RCC 7860 (cell line): Measurements from ENCODE around the gene HGF.
"Not testable (repeated sequence)": the region's sequence is repeated elsewhere in the genome, so short reads cannot be mapped to it uniquely, and the experiment has no call there.

Experiments
- DNase-seq: peaks from one replicate; pipeline ENCODE4 v3.0.0-alpha.2; 2015; ENCODE audit warnings: low spot score
- FAIRE-seq: peaks from 2 replicates; lab custom pipeline; 2012; peaks lifted over from hg19 to GRCh38; lab: Jason Lieb, UNC

The HGF gene

DNA sequence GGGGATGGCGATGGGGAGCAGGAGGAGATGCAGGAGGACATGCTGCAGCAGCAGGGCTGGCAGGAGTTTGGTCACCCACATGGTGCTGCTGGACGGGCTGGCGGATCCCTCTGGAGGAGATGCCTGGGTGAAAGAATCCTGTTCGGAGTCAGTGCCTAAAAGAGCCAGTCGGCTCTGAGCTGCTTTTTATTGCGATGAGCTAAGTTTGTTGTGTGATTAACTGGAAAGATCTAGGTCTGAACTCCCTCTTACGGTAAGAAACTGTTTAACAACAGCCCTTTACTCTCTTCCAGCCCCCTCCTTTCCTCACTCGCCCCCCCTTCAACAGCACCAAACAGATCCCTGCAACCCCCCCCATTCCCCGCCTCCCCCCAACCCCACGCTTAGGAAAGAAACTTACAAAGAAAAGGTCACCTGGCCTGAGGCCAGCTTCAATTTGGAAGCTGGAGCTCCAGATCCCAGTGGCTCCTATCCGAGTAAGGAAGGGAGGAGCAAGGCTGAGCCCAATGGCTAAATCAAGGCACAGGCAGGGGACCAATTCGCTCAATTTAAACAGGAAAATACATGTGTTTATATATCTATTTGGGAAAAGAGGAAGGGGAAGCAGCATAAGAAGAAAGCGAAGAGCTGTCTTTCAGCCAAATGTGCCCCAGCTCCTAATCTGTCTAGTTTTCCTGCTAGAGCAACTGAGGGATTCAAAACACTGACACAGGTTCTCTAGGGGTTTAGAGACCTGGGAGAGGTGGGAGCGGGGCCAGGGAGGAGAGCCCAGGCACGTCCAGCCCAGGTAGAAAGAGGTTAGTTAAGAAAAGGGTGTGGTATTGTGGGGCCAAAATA, at the start of gene HGF:
TSS of gene HGF (minus strand) at position 157 of the 837 bp plus-strand sequence. CDS start at position 81, 76 bp downstream.
- DNase-seq (no peak), FAIRE-seq (no peak)

DNA sequence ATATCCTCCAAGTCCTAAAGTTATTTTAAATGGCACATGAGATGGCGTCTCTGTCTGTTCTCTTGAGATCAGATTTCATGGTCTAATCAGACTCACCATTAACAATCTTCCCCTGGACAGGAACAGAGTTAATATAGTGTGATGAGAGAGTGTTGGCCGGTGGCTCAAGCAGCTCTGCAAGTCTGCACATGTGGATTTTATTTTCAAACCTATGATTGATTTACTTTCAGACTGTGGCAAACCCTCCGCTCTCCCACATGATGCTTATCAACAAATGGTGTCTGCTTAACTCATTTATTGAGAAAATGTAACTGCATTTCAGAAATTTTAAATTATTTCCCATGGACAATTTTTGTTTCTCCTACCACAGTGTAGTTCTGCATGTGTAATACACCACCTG, 46.5 kb upstream of the HGF start:
- no peak for FAIRE-seq

DNA sequence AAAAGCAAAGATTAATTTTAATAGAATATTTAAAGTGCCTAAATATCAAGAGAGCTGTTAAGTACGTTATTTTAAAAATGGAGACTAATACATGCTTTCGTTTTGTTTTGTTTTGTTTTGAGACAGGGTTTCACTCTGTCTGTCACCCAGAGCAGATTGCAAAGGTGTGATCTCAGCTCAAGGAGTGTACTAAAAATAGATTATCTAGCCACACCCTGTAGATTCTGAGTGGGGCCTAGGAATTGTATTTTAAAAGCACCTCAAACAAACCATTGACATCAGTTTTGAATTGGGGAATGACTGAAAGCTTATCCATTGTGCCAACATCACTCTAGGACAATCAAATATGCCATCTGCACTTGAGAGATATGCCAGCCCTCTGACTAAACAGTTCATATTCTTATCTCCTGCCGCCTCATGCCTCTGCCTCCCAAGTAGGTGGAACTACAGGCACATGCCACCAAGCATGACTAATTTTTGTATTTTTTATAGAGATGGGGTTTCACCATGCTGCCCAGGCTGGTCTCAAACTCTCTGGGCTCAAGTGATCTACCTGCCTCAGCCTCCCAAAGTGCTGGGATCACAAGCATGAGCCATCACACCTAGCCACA, 43.1 kb upstream of the HGF start:
- not testable (repeated sequence) for FAIRE-seq, DNase-seq

More for the DNA sequence above, 46.5 kb upstream of the HGF start:
- DNase-seq = no peak

DNA sequence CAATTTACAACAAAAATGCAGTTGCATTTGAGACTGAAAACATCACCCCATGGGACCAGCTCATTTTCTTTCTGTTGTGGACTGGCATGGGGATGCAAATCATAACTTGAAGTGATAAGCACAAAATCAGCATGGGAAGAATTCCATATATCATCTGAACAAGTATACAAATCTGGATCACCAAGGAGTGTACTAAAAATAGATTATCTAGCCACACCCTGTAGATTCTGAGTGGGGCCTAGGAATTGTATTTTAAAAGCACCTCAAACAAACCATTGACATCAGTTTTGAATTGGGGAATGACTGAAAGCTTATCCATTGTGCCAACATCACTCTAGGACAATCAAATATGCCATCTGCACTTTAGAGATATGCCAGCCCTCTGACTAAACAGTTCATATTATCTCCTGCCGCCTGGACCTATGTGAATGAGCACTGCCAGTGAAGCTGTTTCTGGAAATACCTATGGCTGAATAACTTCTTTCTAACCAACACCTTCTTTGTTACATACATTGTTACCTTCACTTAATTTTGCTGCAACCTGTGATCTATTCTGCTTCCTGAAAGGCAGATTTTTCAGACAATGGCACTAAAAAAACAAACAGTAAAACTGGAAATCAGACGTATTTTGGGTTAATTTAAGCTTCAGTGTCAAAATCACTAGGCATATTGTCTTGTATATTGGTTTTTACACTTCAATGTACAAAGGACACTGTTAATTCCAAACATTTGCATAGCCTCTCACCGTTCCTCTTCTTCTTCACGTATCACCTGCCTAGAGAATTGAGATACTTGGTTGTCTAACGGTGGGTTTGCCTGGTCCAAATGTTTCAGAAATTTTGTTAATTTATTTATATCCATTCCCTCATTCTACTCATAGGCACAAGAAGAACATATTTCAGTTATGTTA, 42.4 kb upstream of the HGF start:
- no peak for DNase-seq
- no peak for FAIRE-seq

DNA sequence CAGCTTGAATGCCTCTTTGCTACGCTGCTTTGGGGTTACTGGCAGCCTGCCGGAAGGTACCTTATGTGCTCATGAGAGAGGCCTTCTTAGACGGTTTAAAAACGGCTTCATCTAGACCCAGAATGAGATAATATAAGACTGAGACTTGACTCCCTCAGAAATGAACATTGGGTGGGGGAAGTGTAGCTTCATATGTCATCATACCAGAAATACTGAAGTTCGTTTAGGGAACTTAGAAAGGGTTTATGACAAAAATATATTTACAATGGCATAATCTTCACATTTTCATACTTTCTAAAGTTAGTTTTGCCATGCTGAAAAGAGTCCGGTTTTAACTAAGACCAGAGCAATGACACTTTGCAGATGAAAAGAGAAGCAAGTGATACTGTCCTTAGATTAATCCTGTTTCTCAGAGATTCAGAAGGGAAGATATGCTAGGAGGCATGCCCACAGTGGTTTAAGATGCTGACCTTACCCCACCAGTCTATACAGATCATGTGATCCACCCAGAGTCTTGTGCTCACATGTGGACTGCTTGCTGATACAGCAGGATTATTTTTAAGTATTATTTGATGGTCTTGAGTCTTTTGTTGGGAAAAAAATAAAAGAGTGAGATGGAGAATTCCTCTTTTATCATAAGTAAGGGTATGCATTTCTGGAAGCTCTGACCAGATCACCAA, 40.8 kb upstream of the HGF start:
- no peak for FAIRE-seq
- no peak for DNase-seq

DNA sequence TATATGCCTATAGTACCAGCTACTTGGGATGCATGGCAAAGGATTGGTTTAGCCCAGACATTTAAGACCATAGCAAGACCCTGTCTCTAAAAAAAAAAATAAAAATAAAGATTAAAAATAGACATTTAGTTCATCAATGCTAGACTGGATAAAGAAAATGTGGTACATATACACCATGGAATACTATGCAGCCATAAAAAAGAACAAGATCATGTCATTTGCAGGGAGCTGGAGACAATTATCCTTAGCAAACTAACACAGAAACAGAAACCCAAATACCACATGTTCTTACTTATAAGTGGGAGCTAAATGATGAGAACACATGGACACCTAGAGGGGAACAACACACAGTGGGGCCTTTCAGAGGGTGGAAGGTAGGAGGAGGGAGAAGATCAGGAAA, 38.5 kb upstream of the HGF start:
- not testable (repeated sequence) for DNase-seq, FAIRE-seq

DNA sequence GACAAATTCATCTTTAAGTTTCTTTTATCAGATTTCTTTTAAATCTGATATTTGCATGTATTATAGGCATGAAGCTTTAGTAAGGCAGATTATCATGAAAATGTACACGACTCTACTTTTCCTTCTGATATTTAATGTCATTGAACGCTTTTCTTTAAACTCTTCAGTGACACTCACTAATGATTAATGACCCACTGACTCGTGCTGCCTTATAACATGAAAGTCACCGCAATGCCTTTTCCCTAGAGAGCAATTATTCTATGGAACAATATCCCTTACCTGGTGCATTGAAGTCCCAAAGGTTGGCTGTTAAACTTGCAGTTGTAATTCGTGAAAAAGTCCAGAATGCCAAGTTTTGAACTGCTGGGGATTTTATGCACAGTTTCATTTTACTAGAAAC, 33.4 kb upstream of the HGF start:
- FAIRE-seq (no peak), DNase-seq (no peak)

DNA sequence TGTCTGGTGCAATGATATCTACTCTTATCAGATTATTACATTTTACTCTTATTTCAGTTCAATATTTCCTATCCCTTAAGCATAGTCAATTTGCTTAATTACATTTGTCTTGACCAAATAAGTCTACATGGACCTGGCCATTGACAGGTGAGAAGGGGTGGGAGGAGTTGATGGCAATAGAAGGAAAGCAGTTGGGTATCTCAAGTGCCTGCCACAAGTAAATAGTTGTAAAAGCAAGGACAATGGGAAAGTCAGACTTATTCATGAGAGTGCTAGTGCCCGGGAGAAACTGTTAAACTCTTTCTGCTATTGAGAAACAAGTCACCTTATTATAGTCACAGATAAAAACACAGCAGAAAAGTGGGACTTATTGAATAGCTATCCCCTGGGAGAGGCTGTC, 32.4 kb upstream of the HGF start:
- FAIRE-seq = no peak
- DNase-seq = no peak

DNA sequence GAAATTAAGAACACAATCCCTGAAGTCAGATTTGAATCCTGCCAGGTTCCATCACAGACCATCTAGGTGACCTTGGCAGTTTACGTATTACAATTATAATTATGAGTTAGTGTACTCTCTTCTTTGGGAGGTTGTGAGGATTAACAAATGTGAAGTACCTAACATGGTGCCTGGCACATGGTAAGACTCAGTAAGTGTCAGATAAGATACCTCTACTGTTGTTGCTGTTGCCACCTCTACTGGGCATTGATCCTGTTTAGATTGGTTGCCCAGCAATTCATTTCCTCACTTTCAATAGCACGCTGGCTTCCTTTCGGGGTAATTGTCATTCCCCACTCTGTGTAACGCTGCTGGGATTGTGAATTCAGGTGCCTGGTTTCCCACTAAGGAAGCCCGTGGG, 31.7 kb upstream of the HGF start:
- DNase-seq (no peak), FAIRE-seq (no peak)

DNA sequence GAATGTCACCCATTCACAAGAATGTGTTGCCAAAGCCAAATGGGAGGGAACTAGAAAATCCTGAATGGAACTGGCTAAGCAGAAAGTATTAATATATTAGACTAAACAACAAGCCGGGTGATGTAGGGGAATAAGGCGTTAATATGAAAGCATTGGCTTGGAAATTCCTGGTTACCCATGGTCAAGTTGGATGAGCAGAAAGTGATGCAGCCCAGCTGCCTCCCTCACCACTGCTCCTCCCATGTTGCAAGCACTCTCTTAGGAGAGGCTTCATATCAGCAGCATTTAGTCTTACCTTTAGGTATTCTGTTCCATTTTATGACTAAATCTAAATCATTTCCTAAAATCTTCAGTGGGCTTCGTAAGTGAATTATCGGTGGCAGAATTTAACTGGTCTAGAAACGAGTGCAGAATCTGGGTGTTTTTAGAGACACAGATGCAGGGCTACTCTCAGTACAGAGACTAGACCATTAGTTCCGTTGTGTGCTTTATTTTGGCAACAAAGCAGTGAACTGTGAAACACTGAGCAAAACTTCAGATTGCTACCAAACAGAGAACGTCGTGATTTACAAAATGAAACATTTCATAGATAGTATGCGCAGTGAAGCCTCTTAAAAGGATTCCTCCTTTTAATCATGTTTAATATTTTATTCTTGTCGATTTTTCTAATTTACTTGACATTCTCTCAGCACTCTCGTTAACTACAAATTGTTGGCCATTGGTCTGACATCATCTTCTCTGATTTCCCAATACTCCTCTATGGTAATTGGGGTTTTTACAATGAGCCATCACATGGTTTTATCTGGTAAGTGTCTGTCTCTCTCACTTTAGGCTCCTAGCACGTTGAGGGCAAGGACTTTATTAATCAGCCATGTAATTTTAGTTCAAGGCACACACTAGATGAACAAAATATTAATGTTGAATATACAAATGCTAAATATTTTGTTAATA, 22.0 kb upstream of the HGF start:
- FAIRE-seq = no peak

DNA sequence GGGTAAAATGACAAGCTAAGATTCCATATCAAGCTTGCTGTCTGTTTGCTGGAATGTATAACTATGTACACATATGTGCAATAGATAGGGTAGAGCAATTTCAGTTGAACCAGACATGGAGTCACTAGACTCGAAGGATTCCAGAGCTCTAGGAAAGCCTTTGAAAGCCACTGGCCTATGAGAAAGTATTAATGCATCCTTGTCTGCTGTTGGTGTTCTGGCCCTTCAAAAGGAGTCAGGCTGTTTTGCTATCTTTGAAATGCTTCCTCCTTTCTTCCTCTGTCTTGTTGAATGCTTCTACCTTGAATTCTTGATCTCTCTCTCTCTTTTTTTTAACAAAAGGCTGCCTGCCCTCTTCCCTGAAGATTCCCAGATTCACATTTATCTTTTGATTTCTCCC, 20.8 kb upstream of the HGF start:
- no peak for FAIRE-seq

More for the DNA sequence above, 22.0 kb upstream of the HGF start:
- DNase-seq = no peak

DNA sequence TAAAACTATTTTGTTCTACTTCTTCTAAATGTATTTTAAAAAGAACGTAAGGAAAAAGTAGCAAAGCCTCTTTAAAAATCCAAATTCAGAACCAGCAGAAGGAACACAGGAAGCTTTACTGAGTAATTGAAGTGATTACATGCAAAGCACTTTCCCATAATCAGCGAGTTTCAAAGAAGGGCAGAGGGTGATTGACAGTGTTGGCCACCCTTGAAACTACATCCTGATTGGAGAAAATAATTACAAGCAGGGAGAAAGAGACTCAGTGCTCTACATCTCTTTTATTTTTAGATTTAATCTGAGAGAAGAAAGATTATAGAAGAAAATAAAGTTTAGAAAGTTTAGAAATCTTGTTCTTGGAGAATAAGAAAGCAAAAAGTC, 20.3 kb upstream of the HGF start:
- DNase-seq (no peak), FAIRE-seq (no peak)

More for the DNA sequence above, 20.8 kb upstream of the HGF start:
- no peak for DNase-seq

DNA sequence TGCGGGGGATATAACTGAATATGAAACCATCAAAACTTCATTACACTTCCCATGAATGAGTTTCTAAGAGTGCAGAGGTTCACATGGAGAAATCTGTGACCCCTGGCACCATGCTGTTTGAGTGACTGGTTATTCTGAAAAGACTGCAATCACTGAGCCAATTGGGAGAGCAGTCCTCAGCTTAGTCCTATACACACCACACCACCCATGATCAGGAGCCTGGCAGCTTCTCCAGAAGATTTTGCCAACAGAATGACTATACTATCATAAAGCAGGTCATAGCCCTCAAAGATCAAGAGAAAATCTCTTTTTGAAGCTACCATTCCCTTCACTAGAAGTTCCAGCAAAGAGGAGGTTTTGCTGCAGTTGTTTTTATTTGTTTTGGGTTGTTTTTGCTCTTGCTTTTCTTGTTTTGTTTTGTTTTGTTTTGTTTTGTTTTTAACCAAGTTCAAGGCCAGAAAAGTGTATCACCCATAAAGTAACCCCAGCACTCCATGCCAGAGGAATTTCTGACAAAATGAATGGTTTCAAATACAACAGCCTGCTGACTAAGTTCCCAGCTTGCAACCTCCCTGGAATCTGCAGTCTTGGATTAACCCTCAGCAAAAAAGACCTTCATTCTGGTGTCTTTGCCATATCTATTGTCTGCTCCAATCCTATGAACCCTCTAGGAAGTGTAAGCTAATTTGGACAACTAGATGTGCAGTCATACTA, 19.7 kb upstream of the HGF start:
- FAIRE-seq (no peak), DNase-seq (no peak)

DNA sequence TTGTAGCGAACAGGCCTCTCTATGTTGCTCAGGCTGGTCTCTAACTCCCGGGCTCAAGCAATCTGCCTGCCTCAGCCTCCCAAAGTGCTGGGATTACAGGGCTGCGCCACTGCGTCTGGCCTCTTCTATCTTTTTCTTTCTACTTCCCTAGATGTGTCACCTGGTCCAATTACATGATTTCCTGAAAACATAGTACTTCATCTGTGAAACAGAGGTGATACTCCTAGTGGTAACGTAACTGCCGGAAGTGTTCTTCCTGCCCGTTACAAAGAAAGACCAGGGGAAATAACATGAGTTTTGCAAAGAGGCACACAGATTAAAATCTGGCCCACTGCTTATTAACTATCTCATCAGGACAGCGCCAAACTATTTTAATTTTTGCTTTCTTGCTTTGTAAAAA, 18.4 kb upstream of the HGF start:
- DNase-seq (no peak), FAIRE-seq (no peak)

DNA sequence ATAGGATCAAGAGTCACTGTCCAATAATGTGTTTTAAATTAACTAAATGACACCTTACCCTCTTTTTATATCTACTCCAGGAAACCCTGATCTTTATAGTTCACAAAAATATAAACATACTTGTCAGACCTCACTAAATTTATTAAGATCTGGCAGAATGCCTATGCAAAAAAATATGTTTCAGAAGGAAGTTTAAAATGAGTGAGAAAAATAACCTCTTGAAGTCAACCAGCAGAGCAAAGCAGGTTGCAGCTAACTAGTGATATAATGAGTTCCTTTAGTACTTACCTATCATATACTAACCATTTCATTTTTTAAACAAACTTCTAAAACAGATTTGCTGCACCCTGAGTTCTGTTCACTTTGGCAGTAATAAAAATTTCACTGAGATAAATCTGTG, 14.0 kb upstream of the HGF start:
- DNase-seq = no peak
- no peak for FAIRE-seq

DNA sequence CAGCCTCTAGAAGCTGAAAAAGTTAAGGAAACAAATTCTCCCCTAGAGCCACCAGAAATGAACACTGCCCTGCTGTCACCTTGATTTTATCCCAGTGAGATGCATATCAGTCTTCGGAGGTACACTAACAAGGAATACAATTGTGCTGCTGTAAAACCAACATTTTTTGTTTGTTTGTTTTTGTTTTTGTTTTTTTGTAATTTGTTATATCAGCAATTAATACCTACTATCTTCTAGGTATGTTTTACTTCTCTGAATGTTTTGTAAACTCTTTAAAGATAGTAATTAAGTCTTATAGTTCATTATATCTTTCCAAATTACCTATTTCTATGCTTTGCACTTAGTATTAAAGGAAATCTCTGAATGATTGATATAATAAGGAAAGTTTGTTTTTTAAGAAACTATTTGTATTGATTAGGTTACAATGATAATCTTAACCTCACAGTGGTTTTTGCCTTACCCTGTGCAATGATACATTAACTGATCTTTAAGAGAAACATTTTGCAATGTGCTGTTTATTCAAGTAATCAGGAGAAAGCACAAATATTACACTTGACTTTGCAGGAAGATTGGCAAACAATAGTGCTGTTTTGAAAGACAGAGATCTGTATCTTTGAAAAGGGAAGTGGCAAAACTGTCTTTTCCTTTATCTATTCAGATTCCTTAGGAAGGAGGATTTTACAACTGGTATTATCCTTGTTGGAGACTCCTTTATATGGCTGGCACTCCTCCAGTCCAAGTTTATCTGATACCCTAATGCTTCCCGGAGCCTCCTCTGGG, 11.3 kb upstream of the HGF start:
- FAIRE-seq = peak; percentile 26
- DNase-seq = no peak

DNA sequence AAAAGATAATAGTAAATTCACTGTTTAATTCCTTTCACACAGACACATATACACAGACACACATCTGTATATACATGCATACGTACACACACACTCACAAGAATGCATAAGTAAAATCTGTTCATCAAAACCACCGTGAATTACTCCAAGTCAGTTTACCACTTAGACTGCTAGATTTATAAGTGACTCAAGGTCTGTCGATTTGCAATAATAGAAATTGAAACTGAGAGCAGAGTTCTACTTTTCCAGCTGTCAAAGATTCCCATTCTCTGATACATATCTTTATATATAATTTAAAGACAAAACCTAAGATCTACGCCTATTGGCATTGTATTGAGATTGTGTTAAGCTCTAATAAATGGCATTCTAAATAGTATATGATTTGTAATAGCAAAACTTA, 9.9 kb upstream of the HGF start:
- FAIRE-seq (no peak), DNase-seq (no peak)

DNA sequence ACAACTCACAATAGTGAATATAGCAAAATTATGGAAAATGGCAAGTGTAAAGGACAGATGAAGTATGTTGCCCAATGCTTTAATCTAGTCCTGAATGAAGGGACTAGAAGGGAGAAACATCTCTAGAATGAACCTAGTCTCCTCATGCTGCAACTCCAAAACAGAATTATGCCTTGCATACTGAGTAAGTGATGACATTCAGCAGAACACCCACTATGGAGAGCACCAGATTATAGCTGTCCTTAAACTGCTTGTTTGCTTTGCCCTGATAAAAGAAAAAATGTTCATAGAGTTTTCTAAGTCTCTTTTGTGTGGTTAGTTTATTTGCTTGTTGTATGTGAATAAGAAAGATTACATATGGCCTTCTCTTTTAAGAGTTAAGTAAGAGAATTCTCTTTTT, 7.8 kb upstream of the HGF start:
- FAIRE-seq (no peak), DNase-seq (no peak)
